Right kidney (tissue), 9 donors: ENCODE results near the gene TALDO1.

Experiments used
- DNase-seq: peaks from one replicate; pipeline ENCODE4 v3.0.0-alpha.2; 2016
- long read RNA-seq, 8 donors: transcript quantifications; one replicate each; lab custom pipeline, GENCODE V29; 2026

TALDO1 gene
- long read RNA-seq, donor 1, transcript TALDO1-201 (8 exons, 1,346 nt): major isoform, 90 of 131 reads
- long read RNA-seq, donor 1, partial matches to known transcripts: 30 of 131 reads
- long read RNA-seq, donor 1, other reads (novel, unspliced or antisense): 0 of 131 reads
- long read RNA-seq, donor 2, transcript TALDO1-206 (2 exons, 587 nt): minor isoform, 9 of 96 reads
- long read RNA-seq, donor 2, transcript TALDO1-201 (8 exons, 1,346 nt): major isoform, 56 of 96 reads
- long read RNA-seq, donor 2, partial matches to known transcripts: 26 of 96 reads
- long read RNA-seq, donor 2, other reads (novel, unspliced or antisense): 0 of 96 reads
- long read RNA-seq, donor 3, transcript TALDO1-201 (8 exons, 1,346 nt): major isoform, 38 of 54 reads
- long read RNA-seq, donor 3, partial matches to known transcripts: 9 of 54 reads
- long read RNA-seq, donor 3, other reads (novel, unspliced or antisense): 0 of 54 reads
- long read RNA-seq, donor 4, transcript TALDO1-201 (8 exons, 1,346 nt): major isoform, 45 of 63 reads
- long read RNA-seq, donor 4, partial matches to known transcripts: 10 of 63 reads
- long read RNA-seq, donor 4, other reads (novel, unspliced or antisense): 0 of 63 reads
- long read RNA-seq, donor 5, transcript TALDO1-206 (2 exons, 587 nt): minor isoform, 11 of 126 reads
- long read RNA-seq, donor 5, transcript TALDO1-201 (8 exons, 1,346 nt): major isoform, 79 of 126 reads
- long read RNA-seq, donor 5, partial matches to known transcripts: 30 of 126 reads
- long read RNA-seq, donor 5, other reads (novel, unspliced or antisense): 0 of 126 reads
- long read RNA-seq, donor 6, transcript TALDO1-206 (2 exons, 587 nt): minor isoform, 5 of 76 reads
- long read RNA-seq, donor 6, transcript TALDO1-201 (8 exons, 1,346 nt): major isoform, 56 of 76 reads
- long read RNA-seq, donor 6, partial matches to known transcripts: 11 of 76 reads
- long read RNA-seq, donor 6, other reads (novel, unspliced or antisense): 0 of 76 reads
- long read RNA-seq, donor 7, transcript TALDO1-201 (8 exons, 1,346 nt): major isoform, 102 of 168 reads
- long read RNA-seq, donor 7, transcript TALDO1-208 (2 exons, 568 nt): minor isoform, 6 of 168 reads
- long read RNA-seq, donor 7, transcript TALDO1-206 (2 exons, 587 nt): minor isoform, 9 of 168 reads
- long read RNA-seq, donor 7, partial matches to known transcripts: 43 of 168 reads
- long read RNA-seq, donor 7, other reads (novel, unspliced or antisense): 0 of 168 reads
- long read RNA-seq, donor 8, transcript TALDO1-206 (2 exons, 587 nt): minor isoform, 5 of 114 reads
- long read RNA-seq, donor 8, transcript TALDO1-201 (8 exons, 1,346 nt): major isoform, 79 of 114 reads
- long read RNA-seq, donor 8, partial matches to known transcripts: 27 of 114 reads
- long read RNA-seq, donor 8, other reads (novel, unspliced or antisense): 0 of 114 reads

DNA sequence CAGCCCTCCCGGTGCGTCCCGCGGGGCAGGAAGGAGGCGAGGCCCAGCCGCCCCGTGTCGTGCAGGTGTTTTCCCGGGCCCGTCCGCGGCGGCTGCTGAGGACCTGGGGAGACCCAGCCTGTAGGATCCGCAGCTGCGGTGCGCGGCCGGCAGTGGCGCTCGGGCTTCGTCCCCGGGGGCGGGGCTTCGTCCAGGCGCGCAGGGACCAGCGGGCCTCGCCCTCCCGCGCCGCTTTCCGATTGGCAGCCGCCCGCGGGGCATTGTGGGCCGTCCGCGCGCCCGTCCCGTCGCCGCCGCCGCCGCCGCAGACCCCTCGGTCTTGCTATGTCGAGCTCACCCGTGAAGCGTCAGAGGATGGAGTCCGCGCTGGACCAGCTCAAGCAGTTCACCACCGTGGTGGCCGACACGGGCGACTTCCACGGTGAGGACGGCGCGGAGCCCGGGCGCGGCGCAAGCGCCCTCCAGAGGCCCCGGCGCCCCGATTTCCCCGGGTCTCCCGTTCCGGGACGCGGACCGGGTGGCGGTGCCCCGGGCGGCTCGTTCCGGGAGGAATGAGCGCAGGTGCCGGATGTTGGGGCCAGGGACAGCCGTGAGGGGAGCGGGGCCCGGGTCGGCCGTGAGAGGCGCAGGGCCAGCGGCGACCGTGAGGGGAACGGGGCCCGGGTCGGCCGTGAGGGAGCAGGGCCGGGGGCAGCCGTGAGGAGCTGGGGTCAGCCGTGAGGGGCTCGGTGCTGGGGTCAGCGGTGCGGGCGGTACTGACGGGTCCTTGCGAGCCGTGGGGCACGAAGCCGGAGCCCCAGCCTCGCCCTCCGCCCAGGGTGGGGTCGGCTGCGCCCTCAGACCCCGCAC is at the start of gene TALDO1:
Gene TALDO1 (plus strand): TSS at position 307 of the 849 bp plus-strand sequence. CDS start 18 bp downstream, at position 325.
- peak; percentile 88 for DNase-seq

DNA sequence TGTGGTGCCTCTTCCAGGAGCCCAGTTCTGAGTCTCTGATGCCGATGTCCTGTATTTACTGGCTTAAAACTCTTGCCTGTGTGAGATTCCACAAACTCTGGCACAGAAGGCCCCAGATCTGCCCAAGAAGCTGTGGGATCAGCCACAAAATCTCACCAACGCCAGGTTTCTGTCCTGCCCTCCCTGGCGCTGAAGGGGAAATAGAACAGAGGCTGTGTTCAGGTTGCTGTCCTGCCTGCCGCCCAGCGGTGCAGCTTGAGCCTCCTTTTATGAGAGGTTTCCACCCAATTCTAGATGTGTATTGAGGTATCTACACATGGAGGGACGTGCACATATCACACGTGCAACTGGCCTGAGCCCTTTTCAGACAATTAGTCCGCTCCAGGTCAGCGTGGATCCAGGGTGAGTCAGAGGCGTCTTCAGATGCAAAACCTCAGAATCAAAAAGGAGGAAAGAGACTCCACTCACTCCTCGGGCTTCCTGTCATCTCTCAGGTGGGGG is 49.4 kb upstream of the TALDO1 start:
- DNase-seq: no peak

DNA sequence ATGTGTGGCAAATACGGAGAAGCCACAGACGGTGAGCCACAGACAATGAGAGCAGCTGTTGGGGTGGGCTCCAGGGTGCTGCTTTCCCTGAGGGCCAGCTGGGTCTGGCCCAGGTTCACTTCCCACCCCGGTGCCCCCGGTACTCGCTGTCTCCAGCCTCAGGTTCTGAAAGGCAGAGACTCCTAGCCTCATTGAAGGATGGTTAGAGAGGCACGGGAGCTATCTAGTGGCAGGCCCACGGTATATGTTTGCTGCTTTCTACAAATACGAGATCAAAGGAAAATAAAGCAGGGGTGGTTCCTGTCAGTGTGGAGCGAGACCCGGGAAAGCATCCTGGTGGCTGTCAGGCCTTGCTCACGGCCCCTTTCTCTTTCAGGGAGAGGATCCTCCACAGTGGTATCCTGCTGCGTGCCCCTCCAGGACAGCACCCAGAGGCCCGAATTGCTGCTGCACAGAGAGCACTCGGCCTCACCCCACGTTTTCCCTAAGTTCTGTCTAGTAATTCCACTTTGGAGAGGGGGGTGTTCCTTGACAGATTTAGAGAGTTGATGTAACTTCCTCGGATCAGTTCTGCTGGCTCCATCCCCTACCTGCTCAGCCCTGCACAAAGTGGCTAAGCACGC is 48.7 kb upstream of the TALDO1 start:
- no peak for DNase-seq

DNA sequence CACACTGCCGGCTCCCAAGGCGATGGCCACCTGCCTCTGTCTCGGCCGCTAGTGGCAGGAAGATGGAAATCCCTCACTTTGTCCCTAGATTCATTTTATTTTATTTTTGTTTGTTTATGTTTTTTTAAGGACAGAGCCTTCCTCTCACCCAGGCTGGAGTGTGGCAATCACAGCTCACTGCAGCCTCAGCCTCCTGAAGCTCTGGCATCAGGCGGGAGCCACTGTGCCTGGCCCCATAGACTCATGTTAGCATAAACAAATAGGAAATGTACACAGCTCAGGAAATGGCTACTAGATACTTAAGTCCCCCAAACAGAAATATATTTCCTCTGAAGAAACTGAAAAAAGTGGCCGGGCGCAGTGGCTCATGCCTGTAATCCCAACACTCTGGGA is 48.2 kb upstream of the TALDO1 start:
- DNase-seq: no peak

GRCh38 chr11:699753-700152 is 47.5 kb upstream of the TALDO1 start:
- no peak for DNase-seq

DNA sequence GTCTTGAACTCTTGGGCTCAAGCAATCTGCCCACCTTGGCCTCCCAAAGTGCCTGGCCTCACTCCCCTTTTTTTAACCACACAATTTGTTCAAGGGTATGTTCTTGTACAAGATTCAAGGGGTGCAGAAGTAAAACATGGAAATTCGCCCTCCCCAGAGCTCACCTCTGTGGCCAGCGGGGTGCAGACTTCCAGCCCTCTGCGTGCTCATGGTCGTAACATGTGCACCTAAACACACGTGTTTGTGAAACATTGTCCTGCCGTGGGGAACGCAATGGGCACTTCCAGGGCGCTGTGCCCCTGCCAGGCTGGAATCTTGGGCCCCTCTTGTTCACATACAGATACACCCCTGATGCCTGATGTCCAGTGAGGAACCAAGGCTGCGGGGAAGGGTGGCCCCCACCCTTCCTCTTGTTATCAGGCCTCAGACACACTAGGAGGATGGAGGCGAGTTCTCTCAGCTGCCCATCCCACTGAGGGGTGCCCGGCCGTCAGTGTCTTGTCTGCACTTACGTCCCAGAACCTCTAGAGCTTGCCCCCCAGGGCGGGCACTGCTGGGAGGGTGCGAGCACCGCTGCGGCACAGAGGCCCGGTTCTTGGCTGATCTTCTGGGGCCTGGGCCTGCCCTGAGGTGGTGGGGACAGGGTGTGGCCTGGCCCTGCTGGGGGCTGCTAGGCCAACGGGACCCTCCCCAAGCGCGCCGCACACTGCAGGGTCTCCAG is 45.4 kb upstream of the TALDO1 start:
- no peak for DNase-seq

DNA sequence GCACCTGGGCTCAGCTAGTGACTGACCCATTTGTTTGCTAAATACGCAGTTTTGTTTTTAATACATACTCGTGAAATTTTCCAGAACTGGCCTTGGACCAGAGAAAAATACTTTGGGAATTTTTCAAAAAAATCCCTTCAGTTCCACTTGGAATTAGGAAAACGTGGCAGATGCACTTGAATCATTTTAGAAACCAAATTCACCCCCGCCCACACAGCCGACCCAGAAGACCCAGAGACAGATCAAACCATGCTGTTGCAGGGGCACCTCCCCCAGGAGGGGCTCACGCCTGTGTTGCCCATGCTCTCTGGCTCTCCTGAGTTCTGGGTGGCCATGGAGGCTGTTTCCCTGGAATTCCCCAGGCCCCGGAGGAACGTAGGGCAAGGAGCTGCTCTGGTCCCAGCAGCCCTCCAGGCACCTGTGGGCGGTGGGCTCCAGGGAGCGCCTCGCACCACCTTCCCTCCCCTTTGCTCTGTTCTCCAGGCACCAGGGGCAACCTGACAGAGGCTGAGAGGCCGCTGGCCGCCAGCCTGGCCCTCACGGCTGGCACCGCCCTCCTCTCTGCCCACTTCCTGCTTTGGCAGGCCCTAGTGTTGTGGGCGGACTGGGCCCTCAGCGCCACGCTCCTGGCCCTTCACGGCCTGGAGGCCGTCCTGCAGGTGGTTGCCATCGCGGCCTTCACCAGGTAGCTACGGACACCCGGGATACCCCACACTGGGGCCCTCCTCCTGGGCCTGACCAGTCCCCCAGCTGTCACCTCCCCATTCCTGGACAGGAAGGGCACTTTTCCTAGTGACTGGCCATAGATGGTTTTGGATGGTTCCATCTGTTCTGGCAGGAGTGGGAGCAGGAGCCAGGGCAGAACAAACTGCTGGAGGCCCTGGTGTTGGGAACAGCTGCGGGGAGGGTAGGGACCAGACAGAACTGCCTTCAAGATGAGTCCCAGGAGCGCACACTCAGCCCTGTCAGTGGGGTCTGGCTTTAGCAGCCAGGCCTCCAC is 44.5 kb upstream of the TALDO1 start:
- DNase-seq: no peak

DNA sequence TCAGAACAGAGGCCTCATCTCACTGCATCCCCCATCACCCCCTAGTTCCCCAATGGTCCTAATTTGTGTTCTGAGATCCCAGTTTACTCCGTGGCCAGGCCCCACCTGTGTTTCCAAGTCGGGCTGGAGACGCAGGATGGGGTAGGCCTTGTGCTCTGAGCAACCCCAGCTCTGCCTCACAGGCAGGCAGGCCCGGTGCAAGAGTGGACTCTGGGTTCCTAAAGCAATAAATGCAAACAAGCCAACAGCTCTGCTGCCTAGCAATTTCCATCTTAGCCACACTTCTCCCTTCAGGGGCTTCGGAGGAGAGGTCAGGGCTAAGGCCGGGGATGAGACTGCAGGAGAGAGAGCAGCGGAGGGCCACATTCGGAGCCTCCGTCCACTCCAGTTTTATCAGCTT is 43.8 kb upstream of the TALDO1 start:
- no peak for DNase-seq

- DNase-seq: no peak
These were observed 43.0 kb upstream of the TALDO1 start for GRCh38 chr11:704228-704674.

- DNase-seq: peak; percentile 32
These were observed 42.3 kb upstream of the TALDO1 start for GRCh38 chr11:704781-705645.

DNA sequence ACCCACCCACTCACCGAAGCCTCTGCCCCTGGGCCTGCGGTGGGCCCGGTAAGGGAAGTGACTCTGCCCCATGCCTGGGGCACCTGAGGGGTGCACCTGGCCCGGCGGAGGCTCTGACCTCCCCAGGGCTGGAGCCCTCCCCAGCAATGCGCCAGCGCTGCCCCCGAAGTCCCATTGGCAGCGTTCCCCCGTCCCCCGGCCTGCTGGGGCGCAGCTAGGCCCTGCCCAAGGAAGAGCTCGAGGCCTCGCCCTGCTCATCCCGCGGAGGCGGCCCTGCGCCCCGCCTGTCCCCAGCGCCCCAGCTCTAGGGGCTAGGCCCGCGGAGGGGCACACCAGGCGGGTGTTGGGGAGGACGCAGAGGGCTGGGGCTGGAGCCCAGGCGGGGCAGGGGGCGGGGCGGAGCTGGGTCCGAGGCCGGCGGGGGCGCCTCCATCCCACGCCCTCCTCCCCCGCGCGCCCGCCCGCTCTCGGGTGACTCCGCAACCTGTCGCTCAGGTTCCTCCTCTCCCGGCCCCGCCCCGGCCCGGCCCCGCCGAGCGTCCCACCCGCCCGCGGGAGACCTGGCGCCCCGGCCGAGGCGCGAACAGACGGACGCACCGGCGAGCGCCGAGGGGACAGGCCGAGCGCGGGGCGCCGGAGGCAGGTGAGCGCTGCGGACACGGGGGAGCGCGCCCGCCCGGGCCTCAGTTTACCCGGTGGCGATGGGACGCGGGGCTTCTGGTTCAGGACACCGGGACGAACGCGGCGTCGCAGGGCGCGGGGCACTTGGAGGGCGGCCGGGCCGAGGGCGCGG is 41.4 kb upstream of the TALDO1 start, which contains the start of gene EPS8L2:
Gene EPS8L2 (plus strand): TSS at position 586 of the 793 bp plus-strand sequence. CDS start 3,177 bp downstream, outside the sequence.
- DNase-seq: peak; percentile 31

GRCh38 chr11:706439-706956 is 40.8 kb upstream of the TALDO1 start:
- DNase-seq: peak; percentile 65

- DNase-seq: peak; percentile 63
These were observed 40.1 kb upstream of the TALDO1 start for GRCh38 chr11:706957-707816.

GRCh38 chr11:707817-708420 is 39.3 kb upstream of the TALDO1 start:
- peak; percentile 51 for DNase-seq

DNA sequence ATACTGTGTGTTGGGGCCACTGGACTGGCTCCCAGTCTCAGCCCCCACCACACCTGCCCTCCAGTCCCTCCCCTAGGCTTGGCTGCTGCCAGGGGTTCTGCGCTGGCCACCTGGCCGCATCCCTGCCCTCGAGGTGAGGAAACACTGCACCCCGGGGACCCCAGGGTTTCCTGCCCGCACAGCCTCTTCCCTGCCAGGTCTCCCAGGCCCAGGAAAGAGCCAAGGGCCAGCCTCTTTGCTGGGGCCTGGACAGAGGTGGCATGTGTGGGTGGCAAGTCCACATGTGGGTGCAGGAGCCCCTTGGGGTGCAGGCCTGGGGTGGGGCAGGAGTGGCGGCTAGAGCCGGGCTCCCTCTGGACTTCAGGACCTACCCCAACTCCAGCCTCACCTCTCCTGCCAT is 38.8 kb upstream of the TALDO1 start:
- no peak for DNase-seq
